Memory B cell (primary cell): ENCODE results near the gene SHC4.
"Not testable (repeated sequence)": the region's sequence is repeated elsewhere in the genome, so short reads cannot be mapped to it uniquely, and the experiment has no call there.

Experiments used
- ATAC-seq: fragments of 150-1000 bp; cut with Tn5 transposase; 2 replicates; pipeline ENCODE4 v1.10.0; 2021; ENCODE audit warnings: low read depth, mild to moderate bottlenecking, moderate library complexity
- DNase-seq, 2 donors: peaks; one replicate each; pipeline ENCODE4 v3.0.0; 2022; ENCODE audit warnings: low spot score in 2 of 2
- H3K27ac Mint-ChIP-seq: one replicate; pipeline ENCODE4 v1.8.0; 2022; ENCODE audit warnings: mild to moderate bottlenecking, moderate library complexity, mixed read lengths
- H3K27me3 Mint-ChIP-seq: one replicate; pipeline ENCODE4 v1.8.0; 2022; ENCODE audit warnings: mixed read lengths
- H3K36me3 Mint-ChIP-seq: one replicate; pipeline ENCODE4 v1.8.0; 2022; ENCODE audit warnings: mild to moderate bottlenecking, mixed read lengths
- H3K4me1 Mint-ChIP-seq: one replicate; pipeline ENCODE4 v1.8.0; 2022; ENCODE audit warnings: mixed read lengths
- H3K4me3 Mint-ChIP-seq: one replicate; pipeline ENCODE4 v1.8.0; 2022; ENCODE audit warnings: mild to moderate bottlenecking, moderate library complexity, mixed read lengths
- H3K9me3 Mint-ChIP-seq: one replicate; pipeline ENCODE4 v1.8.0; 2022; ENCODE audit warnings: mixed read lengths

Gene SHC4

GRCh38 chr15:48976444-48977088, 12.8 kb upstream of the SHC4 start:
- peaks cover 13% of the 10 kb centered on the region for H3K27me3 Mint-ChIP-seq
- H3K36me3 Mint-ChIP-seq: no peaks in the 10 kb centered on the region
- no peaks in the 10 kb centered on the region for H3K9me3 Mint-ChIP-seq
- no peak overlapping the region for H3K27ac Mint-ChIP-seq
- ATAC-seq (no peak), DNase-seq (no peak)
- H3K4me3 Mint-ChIP-seq: no peak overlapping the region
- H3K4me1 Mint-ChIP-seq: no peaks in the 10 kb centered on the region

- H3K36me3 Mint-ChIP-seq: no peaks in the 10 kb centered on the region
- no peak overlapping the region for H3K27ac Mint-ChIP-seq
- H3K4me3 Mint-ChIP-seq: peak overlapping the region; percentile 55
- peak; percentile 61 to 71 for DNase-seq
- no peaks in the 10 kb centered on the region for H3K9me3 Mint-ChIP-seq
- no peaks in the 10 kb centered on the region for H3K4me1 Mint-ChIP-seq
- peaks cover 13% of the 10 kb centered on the region for H3K27me3 Mint-ChIP-seq
- ATAC-seq: peak; percentile 97
Observed at GRCh38 chr15:48975472-48976419, 12.0 kb upstream of the SHC4 start.

- peaks cover 11% of the 10 kb centered on the region for H3K27me3 Mint-ChIP-seq
- DNase-seq (no peak), ATAC-seq (no peak)
- no peaks in the 10 kb centered on the region for H3K36me3 Mint-ChIP-seq
- H3K9me3 Mint-ChIP-seq: no peaks in the 10 kb centered on the region
- H3K4me1 Mint-ChIP-seq: no peaks in the 10 kb centered on the region
- H3K27ac Mint-ChIP-seq: no peak overlapping the region
- no peak overlapping the region for H3K4me3 Mint-ChIP-seq
Observed at GRCh38 chr15:48974882-48975281, 11.2 kb upstream of the SHC4 start.

GRCh38 chr15:48972750-48973503, 9.2 kb upstream of the SHC4 start:
- no peak overlapping the region for H3K27ac Mint-ChIP-seq
- H3K9me3 Mint-ChIP-seq: no peaks in the 10 kb centered on the region
- H3K27me3 Mint-ChIP-seq: peaks cover 7% of the 10 kb centered on the region
- H3K4me3 Mint-ChIP-seq: no peak overlapping the region
- H3K4me1 Mint-ChIP-seq: no peaks in the 10 kb centered on the region
- H3K36me3 Mint-ChIP-seq: no peaks in the 10 kb centered on the region
- no peak for ATAC-seq
- no peak for DNase-seq

GRCh38 chr15:48970926-48971325, 7.2 kb upstream of the SHC4 start:
- not testable (repeated sequence) for H3K9me3 Mint-ChIP-seq, DNase-seq, H3K27me3 Mint-ChIP-seq, H3K4me1 Mint-ChIP-seq, H3K27ac Mint-ChIP-seq, H3K4me3 Mint-ChIP-seq, ATAC-seq, H3K36me3 Mint-ChIP-seq

GRCh38 chr15:48968066-48968465, 4.3 kb upstream of the SHC4 start:
- ATAC-seq: no peak
- H3K4me3 Mint-ChIP-seq: no peak overlapping the region
- H3K4me1 Mint-ChIP-seq: peaks cover 10% of the 10 kb centered on the region
- no peaks in the 10 kb centered on the region for H3K36me3 Mint-ChIP-seq
- H3K27ac Mint-ChIP-seq: no peak overlapping the region
- DNase-seq: no peak
- H3K27me3 Mint-ChIP-seq: peaks cover 15% of the 10 kb centered on the region
- H3K9me3 Mint-ChIP-seq: no peaks in the 10 kb centered on the region

- no peak overlapping the region for H3K4me3 Mint-ChIP-seq
- no peak for DNase-seq
Observed at GRCh38 chr15:48967336-48967735, 3.6 kb upstream of the SHC4 start.

GRCh38 chr15:48966595-48967301, 3.0 kb upstream of the SHC4 start:
- ATAC-seq (no peak), DNase-seq (no peak)
- Mint-ChIP-seq H3K4me1 (peaks cover 10% of the 10 kb centered on the region), H3K4me3 (no peak overlapping the region), H3K27ac (no peak overlapping the region), H3K27me3 (peaks cover 15% of the 10 kb centered on the region), H3K36me3 (no peaks in the 10 kb centered on the region), H3K9me3 (no peaks in the 10 kb centered on the region)

More at GRCh38 chr15:48967336-48967735, 3.6 kb upstream of the SHC4 start:
- H3K27ac Mint-ChIP-seq: no peak overlapping the region
- H3K9me3 Mint-ChIP-seq: no peaks in the 10 kb centered on the region
- H3K4me1 Mint-ChIP-seq: peaks cover 10% of the 10 kb centered on the region
- no peaks in the 10 kb centered on the region for H3K36me3 Mint-ChIP-seq
- peaks cover 15% of the 10 kb centered on the region for H3K27me3 Mint-ChIP-seq
- ATAC-seq: no peak

GRCh38 chr15:48965972-48966371, 2.3 kb upstream of the SHC4 start:
- Mint-ChIP-seq H3K27me3 (peaks cover 19% of the 10 kb centered on the region), H3K4me3 (no peak overlapping the region), H3K36me3 (no peaks in the 10 kb centered on the region), H3K9me3 (no peaks in the 10 kb centered on the region), H3K27ac (no peak overlapping the region), H3K4me1 (peaks cover 10% of the 10 kb centered on the region)
- no peak for ATAC-seq
- DNase-seq: no peak

GRCh38 chr15:48964898-48965297, 1.2 kb upstream of the SHC4 start:
- H3K27ac Mint-ChIP-seq: no peak overlapping the region
- H3K36me3 Mint-ChIP-seq: no peaks in the 10 kb centered on the region
- no peaks in the 10 kb centered on the region for H3K9me3 Mint-ChIP-seq
- DNase-seq (no peak), ATAC-seq (no peak)
- peaks cover 23% of the 10 kb centered on the region for H3K27me3 Mint-ChIP-seq
- H3K4me1 Mint-ChIP-seq: peaks cover 10% of the 10 kb centered on the region
- no peak overlapping the region for H3K4me3 Mint-ChIP-seq

- Mint-ChIP-seq H3K36me3 (no peaks in the 10 kb centered on the region), H3K27ac (no peak overlapping the region)
- no peak for DNase-seq
Observed at GRCh38 chr15:48962662-48963523, 826 bp downstream of the SHC4 start.

GRCh38 chr15:48955967-48956366, 7.8 kb downstream of the SHC4 start:
- H3K36me3 Mint-ChIP-seq: no peaks in the 10 kb centered on the region
- no peak overlapping the region for H3K4me3 Mint-ChIP-seq
- peaks cover 17% of the 10 kb centered on the region for H3K27me3 Mint-ChIP-seq
- peaks cover 5% of the 10 kb centered on the region for H3K9me3 Mint-ChIP-seq
- H3K27ac Mint-ChIP-seq: no peak overlapping the region
- H3K4me1 Mint-ChIP-seq: no peaks in the 10 kb centered on the region
- DNase-seq: no peak
- ATAC-seq: no peak

More at GRCh38 chr15:48962662-48963523, 826 bp downstream of the SHC4 start:
- Mint-ChIP-seq H3K27me3 (peaks cover 23% of the 10 kb centered on the region), H3K4me1 (peaks cover 10% of the 10 kb centered on the region), H3K4me3 (peak overlapping the region; percentile 69), H3K9me3 (no peaks in the 10 kb centered on the region)
- ATAC-seq: peak; percentile 53

- H3K27ac Mint-ChIP-seq: no peak overlapping the region
- H3K4me3 Mint-ChIP-seq: no peak overlapping the region
- ATAC-seq (no peak), DNase-seq (no peak)
- no peaks in the 10 kb centered on the region for H3K36me3 Mint-ChIP-seq
- H3K9me3 Mint-ChIP-seq: peaks cover 5% of the 10 kb centered on the region
- no peaks in the 10 kb centered on the region for H3K4me1 Mint-ChIP-seq
- peaks cover 20% of the 10 kb centered on the region for H3K27me3 Mint-ChIP-seq
Observed at GRCh38 chr15:48955370-48955769, 8.3 kb downstream of the SHC4 start.
